K562 (cell line): ENCODE measurements around the gene TMEM131. TPM values are rescaled to one million over a fixed set of nuclear protein-coding genes. Genes with fewer than 3 reads are reported as not detected.
"Not testable (repeated sequence)": the region's sequence is repeated elsewhere in the genome, so short reads cannot be mapped to it uniquely, and the experiment has no call there.

Experiments used
- ATAC-seq: fragments of 200-7000 bp; cut with Tn5 transposase; 3 replicates; pipeline ENCODE4 v1.9.1; 2020; ENCODE audit warnings: moderate library complexity
- BruUV-seq: library from RNA; stranded (reverse); fragments of 400-500 nt; replicated peaks from 2 replicates; lab custom pipeline; 2021; lab: Mats Ljungman, UMichigan
- CTCF ChIA-PET: fragments of 300-600 bp; formaldehyde crosslinking; extraction: SDS; loops from one replicate; lab custom pipeline; 2021; ENCODE audit warnings: low intra/inter-chr PET ratio; lab: Yijun Ruan, JAX
- POLR2A ChIA-PET: fragments of 300-600, 350-650 bp; sonication (Branson Sonifier 250); formaldehyde crosslinking; extraction: SDS; loops from one replicate; lab custom pipeline; 2021; ENCODE audit warnings: antibody characterized with exemption, inconsistent platforms; lab: Yijun Ruan, JAX
- DNase-seq, 4 experiments: peaks; one replicate each; pipeline versions ENCODE4 v3.0.0 to v3.0.0-alpha.2; 2011 to 2018; ENCODE audit warnings: low spot score in 3 of 4, mixed read lengths in 3 of 4; ENCODE audit errors: extremely low read depth in 1 of 4
- FAIRE-seq: peaks from 2 replicates; lab custom pipeline; 2011; peaks lifted over from hg19 to GRCh38; lab: Jason Lieb, UNC
- H2AFZ ChIP-seq: 2 replicates; pipeline ENCODE4 v1.6.0; 2011; ENCODE audit warnings: low read depth, low read length, control low read depth, inconsistent platforms
- H3K27ac ChIP-seq: fragments of 200-600 bp; 3 replicates; pipeline ENCODE4 v1.8.0; 2011; ENCODE audit warnings: low read depth, mild to moderate bottlenecking, control low read depth, inconsistent platforms, low read length, moderate library complexity, mixed read lengths; ENCODE audit errors: extremely low read depth
- H3K27me3 ChIP-seq, 2 experiments: fragments of 300-600 bp in 1 of 2; 2 replicates in 1 of 2; 3 replicates in 1 of 2; pipeline versions ENCODE4 v1.6.0 to v1.8.0; 2011; ENCODE audit warnings: inconsistent platforms in 2 of 2, low read length in 2 of 2, mild to moderate bottlenecking in 1 of 2, mixed read lengths in 1 of 2, moderate library complexity in 1 of 2; ENCODE audit not compliant: control insufficient read depth in 2 of 2, insufficient read depth in 2 of 2
- H3K36me3 ChIP-seq: fragments of 300-600 bp; 3 replicates; pipeline ENCODE4 v1.8.0; 2011; ENCODE audit warnings: mild to moderate bottlenecking, low read length, inconsistent platforms; ENCODE audit not compliant: control insufficient read depth, insufficient read depth
- H3K4me1 ChIP-seq, 2 experiments: fragments of 200-600 bp in 1 of 2; replicated peaks in 1 of 2; 2 replicates in 1 of 2; 3 replicates in 1 of 2; pipeline versions ENCODE4 v1.5.1 to v1.8.0; 2011; ENCODE audit warnings: inconsistent platforms in 2 of 2, low read length in 2 of 2, mild to moderate bottlenecking in 1 of 2, mixed read lengths in 1 of 2, moderate library complexity in 1 of 2; ENCODE audit not compliant: control insufficient read depth in 2 of 2, insufficient read depth in 2 of 2
- H3K4me2 ChIP-seq: 2 replicates; pipeline ENCODE4 v1.6.1; 2011; ENCODE audit warnings: low read length, control low read depth, inconsistent platforms, mixed read lengths; ENCODE audit not compliant: insufficient read depth
- H3K4me3 ChIP-seq: fragments of 200-600 bp; sonication (generic), shearing (Covaris generic); 2 replicates; pipeline ENCODE4 v1.5.1; 2016; ENCODE audit warnings: control low read depth, inconsistent platforms
- H3K79me2 ChIP-seq: fragments of 200-600 bp; 3 replicates; pipeline ENCODE4 v1.8.0; 2011; ENCODE audit warnings: low read length, inconsistent platforms; ENCODE audit not compliant: control insufficient read depth, insufficient read depth
- H3K9ac ChIP-seq, 2 experiments: 2 replicates each; pipeline versions ENCODE4 v1.6.0 to v1.6.1; 2011; ENCODE audit warnings: low read depth in 2 of 2, low read length in 2 of 2, control low read depth in 1 of 2, inconsistent platforms in 1 of 2, mild to moderate bottlenecking in 1 of 2, mixed read lengths in 1 of 2; ENCODE audit not compliant: insufficient read depth in 1 of 2
- H3K9me1 ChIP-seq: one replicate; pipeline ENCODE4 v1.6.0; 2011; ENCODE audit warnings: inconsistent platforms, mild to moderate bottlenecking, low read length, moderate library complexity; ENCODE audit not compliant: control insufficient read depth, insufficient read depth
- H3K9me3 ChIP-seq: replicated peaks from 2 replicates; pipeline ENCODE4 v1.5.1; 2011; ENCODE audit warnings: low read depth, low read length, inconsistent platforms; ENCODE audit not compliant: control insufficient read depth, insufficient read depth
- H4K20me1 ChIP-seq: replicated peaks from 2 replicates; pipeline ENCODE4 v1.6.1; 2011; ENCODE audit warnings: low read length, inconsistent platforms, mixed read lengths; ENCODE audit not compliant: control insufficient read depth, insufficient read depth
- ARID1B ChIP-seq: fragments of 450-650 bp; IDR thresholded peaks from 2 replicates; pipeline ENCODE4 v1.6.1; 2016; ENCODE audit warnings: antibody characterized with exemption, mild to moderate bottlenecking, inconsistent platforms
- SPI1 ChIP-seq: IDR thresholded peaks from 2 replicates; pipeline ENCODE4 v1.6.1; 2011; ENCODE audit warnings: low read depth, low read length, control low read depth, borderline replicate concordance
- whole genome bisulfite sequencing: fragments of 100-300 bp; shearing (Covaris generic); methylation state at CpG from one replicate; pipeline ENCODE4 v1.1.6; 2016; ENCODE audit warnings: low coverage, mixed read lengths; ENCODE audit not compliant: insufficient coverage; ENCODE audit errors: missing lambda C conversion rate; 5-methylcytosine and 5-hydroxymethylcytosine counted together
- in situ Hi-C: fragments of 300-500 bp; cut with MboI; formaldehyde crosslinking; loops from 4 replicates; pipeline ENCODE4 v1.15.0; 2018; ENCODE audit warnings: inconsistent platforms, mixed read lengths
- intact Hi-C: fragments of 100-400 bp; cut with micrococcal nuclease; formaldehyde crosslinking; loops from 2 replicates; pipeline ENCODE4 v1.14.2; 2022
- polyA plus RNA-seq, 8 experiments: library from polyadenylated mRNA; depleted of rRNA in 4 of 8; stranded (reverse) in 5 of 8; unstranded in 3 of 8; fragments of >200 nt; fragmentation: Nextera tagmentation in 2 of 8; fragmentation: Illumina TruSeq in 1 of 8; extraction: Ambion mirVana in 2 of 8; extraction: Trizol in 1 of 8; gene quantifications; 2 replicates each; pipeline versions ENCODE4 v1.2.1 to v1.2.3, GENCODE V29; 2011 to 2014; ENCODE audit warnings: inconsistent platforms in 1 of 8, missing spikeins in 1 of 8
- total RNA-seq, 7 experiments: library from RNA; depleted of rRNA in 6 of 7; stranded (reverse); fragments of >200 nt in 6 of 7; fragmentation: Illumina TruSeq in 2 of 7; extraction: Trizol in 2 of 7; gene quantifications; 2 replicates each; pipeline versions ENCODE4 v1.2.1 to v1.2.3, GENCODE V29; 2011 to 2021; ENCODE audit warnings: low replicate concordance in 1 of 7

The TMEM131 gene
- total and polyA plus RNA-seq, 9 of the 15 experiments (the other 6 are each of a cell fraction or from before 2014, with no cell fraction given) = 2.5 to 21.1 (median 12.4) TPM

DNA sequence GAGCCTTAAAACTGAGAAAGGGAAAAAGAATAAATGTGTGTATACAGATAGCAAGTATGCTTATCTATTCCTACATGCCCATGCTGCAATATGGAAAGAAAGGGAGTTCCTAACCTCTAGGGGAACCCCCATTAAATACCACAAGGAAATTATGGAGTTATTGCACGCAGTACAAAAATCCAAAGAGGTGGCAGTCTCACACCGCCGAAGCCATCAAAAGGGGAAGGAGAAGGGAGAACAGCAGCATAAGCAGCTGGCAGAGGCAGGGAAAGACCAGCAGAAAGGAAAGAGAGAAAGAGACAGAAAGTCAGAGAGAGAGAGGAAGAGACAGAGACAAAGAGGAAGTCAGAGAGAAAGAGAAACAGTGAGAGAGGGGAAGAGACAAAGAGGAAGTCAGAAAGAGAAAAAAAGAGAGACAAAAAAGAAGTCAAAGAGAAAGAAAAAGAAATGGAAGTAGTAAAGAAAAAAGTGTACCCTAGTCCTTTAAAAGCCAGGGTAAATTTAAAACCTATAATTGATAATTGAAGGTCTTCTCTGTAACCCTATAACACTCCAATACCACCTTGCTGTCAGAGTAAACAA, 169.4 kb downstream of the TMEM131 start:
- DNase-seq, in situ Hi-C loops, FAIRE-seq, H3K4me3 ChIP-seq, CTCF ChIA-PET, BruUV-seq, H3K9me1 ChIP-seq, H2AFZ ChIP-seq, H3K79me2 ChIP-seq, POLR2A ChIA-PET, ATAC-seq, H3K9ac ChIP-seq, H3K36me3 ChIP-seq, intact Hi-C loops, H3K27ac ChIP-seq, H3K4me2 ChIP-seq, H3K9me3 ChIP-seq, H4K20me1 ChIP-seq, H3K27me3 ChIP-seq, H3K4me1 ChIP-seq: not testable (repeated sequence)
- WGBS = 73% methylated on average over 3 of the region's 3 CpGs
- TF ChIP-seq SPI1 (0 out of 2 replicates have a peak, but pooled peaks have one; percentile 8), ARID1B (peak; percentile 22; the same call in 1 of the 2 replicates)

DNA sequence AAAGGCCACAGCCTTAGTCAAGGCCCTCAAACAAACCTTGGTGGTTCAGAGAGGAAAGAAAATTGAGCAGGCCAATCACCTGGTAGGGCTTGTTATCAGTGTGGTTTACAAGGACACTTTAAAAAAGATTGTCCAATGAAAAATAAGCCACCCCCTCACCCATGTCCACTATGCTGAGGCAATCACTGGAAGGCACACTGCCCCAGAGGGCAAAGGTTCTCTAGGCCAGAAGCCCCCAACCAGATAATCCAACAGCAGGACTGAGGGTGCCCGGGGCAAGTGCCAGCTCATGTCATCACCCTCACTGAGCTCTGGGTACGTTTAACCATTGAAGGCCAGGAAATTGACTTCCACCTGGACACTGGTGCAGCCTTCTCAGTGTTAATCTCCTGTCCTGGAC, 171.7 kb downstream of the TMEM131 start:
- H3K27ac ChIP-seq, intact Hi-C loops, H3K36me3 ChIP-seq, H3K9me3 ChIP-seq, H3K9ac ChIP-seq, FAIRE-seq, H3K4me1 ChIP-seq, POLR2A ChIA-PET, H2AFZ ChIP-seq, H4K20me1 ChIP-seq, H3K9me1 ChIP-seq, H3K27me3 ChIP-seq, CTCF ChIA-PET, H3K4me3 ChIP-seq, BruUV-seq, ATAC-seq, DNase-seq, H3K4me2 ChIP-seq, H3K79me2 ChIP-seq: not testable (repeated sequence)
- 77% methylated on average over 2 of the region's 2 CpGs for WGBS
- in situ Hi-C loops = loop anchor here (25.0 kb wide), 1 partner anchor 563 kb away; no protein-coding TSS in a partner anchor

DNA sequence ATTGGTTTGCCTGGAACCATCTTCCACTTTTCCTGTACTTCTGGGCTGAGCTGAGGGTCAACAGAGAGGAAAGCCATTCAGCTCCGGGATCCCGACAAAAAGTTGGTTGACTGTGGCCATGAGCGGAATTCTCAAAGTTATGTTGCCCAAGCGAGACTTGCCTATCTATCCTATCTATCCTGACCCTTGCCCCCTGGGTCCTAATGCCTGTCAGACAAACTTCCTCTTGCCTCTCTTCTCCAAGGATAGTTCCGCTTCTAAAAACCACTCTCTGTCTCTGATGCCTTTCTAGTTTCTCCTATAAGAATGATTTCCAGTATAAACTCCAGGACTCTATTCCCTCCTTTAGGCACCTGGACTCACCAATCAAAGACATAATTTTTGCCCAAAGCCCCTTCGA, 173.9 kb downstream of the TMEM131 start:
- BruUV-seq, H3K9me3 ChIP-seq, H3K4me1 ChIP-seq, H3K36me3 ChIP-seq, H3K4me2 ChIP-seq, H3K9me1 ChIP-seq, H3K9ac ChIP-seq, H3K27ac ChIP-seq, H4K20me1 ChIP-seq, ATAC-seq, H3K79me2 ChIP-seq, H3K27me3 ChIP-seq, H3K4me3 ChIP-seq, FAIRE-seq, DNase-seq, H2AFZ ChIP-seq, CTCF ChIA-PET, intact Hi-C loops: not testable (repeated sequence)
- in situ Hi-C loops = loop anchor here (25.0 kb wide), 1 partner anchor 565 kb away; no protein-coding TSS in a partner anchor
- POLR2A ChIA-PET = interaction anchor here (0.6 kb wide), 1 partner anchor 117 kb away, joined by 3 read pairs; no protein-coding TSS in a partner anchor
- WGBS = 97% methylated on average over 6 of the region's 6 CpGs
